Measurements from ENCODE around the gene GBGT1. TPM values are rescaled to one million over a fixed set of nuclear protein-coding genes. Genes with fewer than 3 reads are reported as not detected.

Gene GBGT1
- polyA plus RNA-seq, 1 donor from 2014 or later = not detected

- Histone ChIP-seq H3K36me3 (ENCODE audit: insufficient read depth, low read length) (no peaks in the 10 kb centered on the region), H3K9ac (ENCODE audit: low read length) (no peak overlapping the region), H3K79me2 (replicated peaks; ENCODE audit: insufficient read depth, low read length) (no peaks in the 10 kb centered on the region), H3K4me3 (ENCODE audit: low read length) (no peak overlapping the region), H3K9me2 (ENCODE audit: insufficient read depth, low read length) (no peaks in the 10 kb centered on the region), H3K27me3 (ENCODE audit: insufficient read depth, low read depth, low read length) (no peaks in the 10 kb centered on the region), H2AFZ (ENCODE audit: low read depth, low read length) (no peak overlapping the region), H3F3A (ENCODE audit: insufficient read depth, low read length, poor library complexity, severe bottlenecking) (no peaks in the 10 kb centered on the region), H3K4me2 (ENCODE audit: low read length) (no peak overlapping the region), H3K27ac (ENCODE audit: low read length) (no peak overlapping the region), H3K9me3 (ENCODE audit: low read length) (no peaks in the 10 kb centered on the region), H4K20me1 (ENCODE audit: insufficient read depth) (no peaks in the 10 kb centered on the region)
- TF ChIP-seq SMC3 (conservative IDR thresholded peaks at IDR 0.05; ENCODE audit: poor library complexity) (no peak), CTCF (IDR thresholded peaks at IDR 0.05; ENCODE audit: poor library complexity, severe bottlenecking) (no peak)
Measured at GRCh38 chr9:133169102-133169501, 5.4 kb upstream of the GBGT1 start.

- no peak overlapping the region for H2AFZ ChIP-seq (ENCODE audit: low read depth, low read length)
- H3F3A ChIP-seq (ENCODE audit: insufficient read depth, low read length, poor library complexity, severe bottlenecking) = no peaks in the 10 kb centered on the region
- no peaks in the 10 kb centered on the region for H3K36me3 ChIP-seq (ENCODE audit: insufficient read depth, low read length)
- H3K4me2 ChIP-seq (ENCODE audit: low read length) = no peak overlapping the region
- no peak overlapping the region for H3K9ac ChIP-seq (ENCODE audit: low read length)
- H3K27ac ChIP-seq (ENCODE audit: low read length) = no peak overlapping the region
- no peaks in the 10 kb centered on the region for H4K20me1 ChIP-seq (ENCODE audit: insufficient read depth)
- no peak overlapping the region for H3K4me3 ChIP-seq (ENCODE audit: low read length)
- H3K9me2 ChIP-seq (ENCODE audit: insufficient read depth, low read length) = no peaks in the 10 kb centered on the region
- H3K27me3 ChIP-seq (ENCODE audit: insufficient read depth, low read depth, low read length) = peaks cover 5% of the 10 kb centered on the region
- no peak for TF ChIP-seq EP300 (conservative IDR thresholded peaks at IDR 0.05; ENCODE audit: poor library complexity, severe bottlenecking)
- TF ChIP-seq TAF1 (IDR thresholded peaks at IDR 0.05; ENCODE audit: low read depth) = no peak
- no peak for TF ChIP-seq SMC3 (conservative IDR thresholded peaks at IDR 0.05; ENCODE audit: poor library complexity)
- no peak for TF ChIP-seq MXI1 (conservative IDR thresholded peaks at IDR 0.05; ENCODE audit: poor library complexity, severe bottlenecking)
- no peak for TF ChIP-seq RAD21 (conservative IDR thresholded peaks at IDR 0.05)
- TF ChIP-seq CTCF (IDR thresholded peaks at IDR 0.05; ENCODE audit: poor library complexity, severe bottlenecking) = no peak
- no peak for TF ChIP-seq REST (IDR thresholded peaks at IDR 0.05; ENCODE audit: borderline replicate concordance)
- H3K79me2 ChIP-seq (replicated peaks; ENCODE audit: insufficient read depth, low read length) = no peaks in the 10 kb centered on the region
- no peaks in the 10 kb centered on the region for H3K9me3 ChIP-seq (ENCODE audit: low read length)
Measured at GRCh38 chr9:133168432-133168831, 4.7 kb upstream of the GBGT1 start.
